HG02642 (cell line): ENCODE measurements around the gene ANKIB1.
"Not testable (repeated sequence)": the region's sequence is repeated elsewhere in the genome, so short reads cannot be mapped to it uniquely, and the experiment has no call there.

Experiments
- ATAC-seq: cut with Tn5 transposase; IDR thresholded peaks from one replicate; pipeline ENCODE4 v1.9.1; 2021; ENCODE audit warnings: mild to moderate bottlenecking; ENCODE audit not compliant: unreplicated experiment, poor library complexity

Gene ANKIB1, protein sequence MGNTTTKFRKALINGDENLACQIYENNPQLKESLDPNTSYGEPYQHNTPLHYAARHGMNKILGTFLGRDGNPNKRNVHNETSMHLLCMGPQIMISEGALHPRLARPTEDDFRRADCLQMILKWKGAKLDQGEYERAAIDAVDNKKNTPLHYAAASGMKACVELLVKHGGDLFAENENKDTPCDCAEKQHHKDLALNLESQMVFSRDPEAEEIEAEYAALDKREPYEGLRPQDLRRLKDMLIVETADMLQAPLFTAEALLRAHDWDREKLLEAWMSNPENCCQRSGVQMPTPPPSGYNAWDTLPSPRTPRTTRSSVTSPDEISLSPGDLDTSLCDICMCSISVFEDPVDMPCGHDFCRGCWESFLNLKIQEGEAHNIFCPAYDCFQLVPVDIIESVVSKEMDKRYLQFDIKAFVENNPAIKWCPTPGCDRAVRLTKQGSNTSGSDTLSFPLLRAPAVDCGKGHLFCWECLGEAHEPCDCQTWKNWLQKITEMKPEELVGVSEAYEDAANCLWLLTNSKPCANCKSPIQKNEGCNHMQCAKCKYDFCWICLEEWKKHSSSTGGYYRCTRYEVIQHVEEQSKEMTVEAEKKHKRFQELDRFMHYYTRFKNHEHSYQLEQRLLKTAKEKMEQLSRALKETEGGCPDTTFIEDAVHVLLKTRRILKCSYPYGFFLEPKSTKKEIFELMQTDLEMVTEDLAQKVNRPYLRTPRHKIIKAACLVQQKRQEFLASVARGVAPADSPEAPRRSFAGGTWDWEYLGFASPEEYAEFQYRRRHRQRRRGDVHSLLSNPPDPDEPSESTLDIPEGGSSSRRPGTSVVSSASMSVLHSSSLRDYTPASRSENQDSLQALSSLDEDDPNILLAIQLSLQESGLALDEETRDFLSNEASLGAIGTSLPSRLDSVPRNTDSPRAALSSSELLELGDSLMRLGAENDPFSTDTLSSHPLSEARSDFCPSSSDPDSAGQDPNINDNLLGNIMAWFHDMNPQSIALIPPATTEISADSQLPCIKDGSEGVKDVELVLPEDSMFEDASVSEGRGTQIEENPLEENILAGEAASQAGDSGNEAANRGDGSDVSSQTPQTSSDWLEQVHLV

DNA sequence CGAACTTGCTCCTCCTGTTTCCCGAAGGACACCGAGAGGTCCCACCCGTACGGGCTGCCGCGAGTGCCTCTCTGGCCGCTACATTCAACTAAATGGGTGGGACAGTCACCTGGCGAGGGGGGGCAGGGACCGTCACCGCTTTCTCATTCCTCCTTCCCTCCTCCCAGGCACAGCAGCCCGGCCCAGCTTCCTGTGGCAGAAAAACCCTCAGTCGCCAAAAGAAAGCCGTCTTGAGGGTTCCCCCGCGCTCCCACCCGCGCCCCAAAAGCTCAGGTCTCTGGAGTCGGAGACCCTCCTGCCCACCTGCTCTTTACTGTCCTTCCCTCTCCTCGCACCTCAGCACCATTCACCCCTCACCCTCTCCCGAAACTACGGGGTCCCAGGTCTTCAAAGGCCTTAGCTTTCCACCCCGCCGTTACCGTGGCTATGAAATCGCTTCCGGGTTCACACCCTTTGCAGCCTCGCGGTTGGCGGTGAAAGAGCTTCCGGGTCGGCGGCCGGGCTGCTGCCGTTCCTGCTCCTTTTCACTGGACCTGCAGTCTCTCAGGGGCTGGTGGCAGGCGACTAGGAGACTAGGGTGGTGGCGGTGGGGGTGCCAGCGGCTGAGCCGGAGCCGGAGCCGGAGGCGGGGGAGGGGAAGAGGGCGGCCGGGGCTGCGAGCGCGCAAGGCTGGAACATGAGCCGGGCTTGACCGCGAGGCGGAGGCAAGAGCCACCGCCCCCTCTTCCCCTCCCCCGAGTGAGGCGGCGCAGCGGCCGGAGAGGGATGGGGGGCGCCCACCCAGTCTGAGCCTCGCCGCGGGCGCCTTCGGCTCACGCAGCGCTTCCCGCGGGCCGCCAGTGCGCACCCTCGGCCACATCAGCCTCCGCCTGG is at the start of gene ANKIB1, which contains the start of gene KRIT1:
TSS of gene ANKIB1 (plus strand) at position 488 of the 873 bp plus-strand sequence. CDS start 49,005 bp downstream, outside the sequence.
TSS of gene KRIT1 (minus strand) at position 428 of the 873 bp plus-strand sequence. CDS start 3,779 bp downstream, outside the sequence.
- peak; percentile 81 for ATAC-seq

DNA sequence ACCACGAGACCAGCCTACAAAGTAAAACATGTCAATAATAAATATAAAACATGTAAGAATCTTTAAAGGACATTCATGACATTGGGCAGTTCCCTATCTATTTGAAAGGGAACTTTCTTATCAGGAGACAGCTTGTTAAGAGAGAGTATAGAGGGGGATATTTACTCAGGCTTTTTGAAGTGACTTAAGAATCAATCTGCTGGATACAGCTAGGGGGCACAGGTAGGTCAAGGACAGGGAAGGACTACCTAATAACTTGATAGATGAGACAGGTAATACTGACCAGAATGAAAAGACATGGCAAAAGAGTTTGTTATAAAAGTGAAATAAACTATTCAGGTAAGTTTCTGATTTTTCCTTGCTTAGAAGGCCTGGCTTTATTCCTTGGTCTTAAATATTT is 45.0 kb upstream of the ANKIB1 start:
- ATAC-seq, result no peak

DNA sequence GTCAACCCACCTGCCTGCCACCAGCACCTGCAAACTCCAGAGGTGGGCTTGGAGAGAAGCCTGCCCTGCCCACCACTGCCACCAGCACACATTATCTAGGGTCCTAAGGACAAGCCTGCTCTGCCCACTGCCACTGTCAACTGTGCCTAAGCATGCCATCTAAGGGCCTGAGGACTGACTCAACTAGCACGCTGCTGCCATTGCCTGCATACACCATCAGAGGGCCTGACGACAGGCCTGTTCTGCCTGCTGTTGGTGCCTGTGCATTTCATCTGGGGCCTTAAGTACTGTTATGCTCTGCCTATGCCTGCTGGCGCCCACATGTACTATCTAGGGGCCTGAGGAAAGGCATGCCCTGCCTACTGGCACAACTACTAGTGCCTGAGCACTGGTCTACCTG is 39.8 kb upstream of the ANKIB1 start:
- ATAC-seq, result no peak

DNA sequence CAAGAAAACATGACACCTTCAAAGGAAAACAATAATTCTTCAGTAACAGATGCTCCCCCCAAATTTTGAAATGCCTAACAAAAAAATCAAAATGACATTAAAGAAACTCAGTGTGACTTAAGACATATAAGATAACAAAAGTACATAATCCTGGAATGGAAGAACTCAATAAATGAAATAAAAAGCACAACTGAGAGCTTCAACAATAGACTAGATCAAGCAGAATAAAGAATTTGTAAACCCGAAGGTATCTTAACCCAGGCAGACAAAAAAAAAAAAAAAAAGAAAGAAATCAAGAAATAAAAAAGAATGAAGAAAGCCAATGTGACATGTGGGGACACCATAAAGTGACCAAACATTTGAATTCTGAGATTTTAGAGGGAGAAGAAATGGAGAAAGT is 39.1 kb upstream of the ANKIB1 start:
- ATAC-seq, result no peak

DNA sequence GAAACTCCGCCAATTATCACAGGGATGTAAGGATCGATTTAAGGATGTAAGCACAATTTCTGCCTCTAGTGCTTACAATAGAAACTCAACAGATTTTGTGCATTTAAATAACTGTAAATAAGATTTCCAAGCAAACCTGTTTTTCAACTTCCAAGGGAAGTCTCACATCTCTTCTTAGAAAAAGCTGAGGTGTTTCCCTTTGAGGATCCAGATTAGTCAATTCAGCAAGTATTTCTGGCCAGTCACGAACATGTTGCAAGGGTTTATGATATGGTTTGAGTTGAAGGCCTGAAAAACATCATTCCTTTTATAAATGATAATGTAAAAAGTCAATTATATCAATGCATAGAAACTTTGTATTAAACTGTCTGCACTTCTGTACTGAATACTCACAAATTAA is 24.0 kb upstream of the ANKIB1 start:
- no peak for ATAC-seq

DNA sequence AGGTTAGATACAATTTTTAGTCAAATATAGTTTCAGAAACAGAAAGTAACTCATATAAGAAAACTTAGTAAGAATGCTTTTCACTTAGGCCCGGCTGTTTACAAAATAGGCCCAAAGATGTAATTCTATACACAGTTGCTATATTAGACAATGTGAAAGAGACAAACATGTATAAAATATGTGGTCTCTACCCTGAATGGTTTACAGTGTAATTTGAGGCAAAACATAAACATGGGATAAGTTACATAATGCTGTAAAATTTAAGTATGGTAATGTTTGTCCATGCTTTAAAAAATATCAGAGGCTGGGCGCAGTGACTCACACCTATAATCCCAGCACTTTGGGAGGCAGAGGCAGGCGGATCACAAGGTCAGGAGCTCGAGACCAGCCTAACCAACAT is 18.8 kb upstream of the ANKIB1 start:
- ATAC-seq, result no peak

DNA sequence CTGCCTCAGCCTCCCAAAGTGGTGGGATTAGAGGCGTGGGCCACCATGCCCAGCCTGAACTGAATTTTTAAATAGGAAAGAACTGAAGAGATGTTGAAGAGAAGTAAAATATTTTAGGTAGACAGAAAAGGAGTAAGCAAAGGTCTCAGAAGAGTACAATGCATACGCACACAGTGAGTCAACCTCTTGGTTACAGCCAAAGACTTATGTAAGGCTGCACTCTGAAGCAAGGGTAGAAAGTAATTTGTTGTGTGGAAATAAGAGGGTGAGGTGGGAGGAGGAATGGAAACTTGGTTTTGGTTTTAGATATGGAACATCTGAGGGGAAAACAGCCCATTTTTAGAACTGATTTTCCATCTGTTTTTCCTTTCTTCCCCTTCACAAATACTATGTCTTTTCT is 17.7 kb upstream of the ANKIB1 start:
- no peak for ATAC-seq

DNA sequence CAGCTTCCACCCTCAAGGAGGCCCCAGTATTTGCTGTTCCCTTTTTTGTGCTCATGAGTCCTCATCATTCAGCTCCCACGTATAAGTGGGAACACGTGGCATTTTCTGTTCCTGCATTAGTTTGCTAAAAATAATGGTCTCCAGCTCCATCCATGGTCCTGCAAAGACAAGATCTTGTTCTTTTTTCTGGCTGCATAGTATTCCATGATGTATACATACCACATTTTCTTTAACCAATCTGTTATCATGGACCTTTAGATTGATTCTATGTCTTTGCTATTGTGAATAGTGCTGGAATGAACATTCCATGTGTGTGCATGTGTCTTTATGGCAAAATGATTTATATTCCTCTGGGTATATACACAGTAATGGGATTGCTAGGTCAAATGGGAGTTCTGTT is 17.0 kb upstream of the ANKIB1 start:
- ATAC-seq, result no peak

DNA sequence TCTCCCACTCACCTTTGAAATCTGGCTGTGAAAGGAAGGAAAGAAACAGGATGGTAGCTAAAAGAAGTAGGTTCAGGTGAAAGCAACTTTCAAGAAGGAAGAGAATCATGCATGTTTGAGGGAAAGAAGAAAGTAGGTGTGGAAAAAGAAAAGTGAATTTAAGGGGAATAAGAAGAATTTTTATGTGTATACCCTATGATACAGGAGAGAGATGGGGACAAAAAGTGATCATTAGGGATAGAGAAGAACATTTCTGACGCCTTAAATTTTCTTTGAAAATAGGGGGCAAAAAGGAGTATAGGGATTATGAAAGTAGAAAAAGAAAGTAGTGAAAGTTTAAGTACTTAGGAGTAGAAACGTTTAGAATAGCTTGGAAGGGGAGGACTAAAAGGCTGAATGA is 15.2 kb upstream of the ANKIB1 start:
- ATAC-seq, result no peak

DNA sequence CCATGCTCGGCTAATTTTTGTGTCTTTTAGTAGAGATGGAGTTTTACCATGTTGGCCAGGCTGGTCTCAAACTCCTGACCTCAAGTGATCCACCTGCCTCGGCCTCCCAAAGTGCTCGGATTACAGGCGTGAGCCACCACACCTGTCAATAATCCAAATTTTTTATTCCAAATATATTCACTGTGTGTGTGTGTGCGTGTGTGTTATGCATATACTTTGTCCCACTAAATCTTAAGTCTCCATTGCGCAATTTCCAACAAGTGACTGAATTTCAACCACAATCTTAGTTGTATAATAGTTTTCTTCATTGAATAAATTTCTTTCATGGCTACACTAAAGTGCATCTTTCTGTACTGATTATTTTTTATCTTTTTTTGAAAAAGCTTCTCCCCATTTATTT is 2.8 kb upstream of the ANKIB1 start:
- no peak for ATAC-seq

DNA sequence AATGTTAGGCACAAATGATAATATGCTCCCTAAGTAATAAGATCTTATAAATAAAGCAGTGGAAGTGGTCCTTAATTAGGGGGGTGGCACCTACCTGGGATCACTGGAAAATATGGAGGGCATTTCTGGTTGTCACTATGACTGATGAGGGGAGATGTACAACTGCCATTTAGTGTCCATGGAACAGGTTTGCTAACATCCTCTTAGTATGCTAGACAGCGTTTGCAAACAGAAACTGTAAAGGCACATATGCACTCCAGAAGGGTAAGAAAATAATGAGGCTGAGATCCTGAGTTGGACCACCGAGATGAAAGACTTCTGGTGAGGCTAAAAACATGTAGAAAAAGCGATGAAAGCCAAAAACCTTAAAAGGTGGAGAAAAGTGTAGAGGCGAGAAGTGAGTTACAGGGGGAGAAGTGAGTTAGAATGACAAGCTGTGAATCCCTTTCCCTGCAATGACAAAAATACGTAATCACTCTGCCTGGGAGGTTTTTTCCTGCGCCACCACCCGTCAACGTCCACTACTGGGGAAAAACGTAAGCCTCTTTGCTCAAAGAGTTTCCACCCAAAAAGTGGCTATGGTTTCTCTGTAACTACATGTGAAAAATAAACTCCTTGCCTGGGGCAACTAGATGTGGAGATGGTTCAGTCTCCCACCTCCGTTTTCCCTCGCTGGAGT is 827 bp upstream of the ANKIB1 start:
- ATAC-seq, result peak; percentile 1

DNA sequence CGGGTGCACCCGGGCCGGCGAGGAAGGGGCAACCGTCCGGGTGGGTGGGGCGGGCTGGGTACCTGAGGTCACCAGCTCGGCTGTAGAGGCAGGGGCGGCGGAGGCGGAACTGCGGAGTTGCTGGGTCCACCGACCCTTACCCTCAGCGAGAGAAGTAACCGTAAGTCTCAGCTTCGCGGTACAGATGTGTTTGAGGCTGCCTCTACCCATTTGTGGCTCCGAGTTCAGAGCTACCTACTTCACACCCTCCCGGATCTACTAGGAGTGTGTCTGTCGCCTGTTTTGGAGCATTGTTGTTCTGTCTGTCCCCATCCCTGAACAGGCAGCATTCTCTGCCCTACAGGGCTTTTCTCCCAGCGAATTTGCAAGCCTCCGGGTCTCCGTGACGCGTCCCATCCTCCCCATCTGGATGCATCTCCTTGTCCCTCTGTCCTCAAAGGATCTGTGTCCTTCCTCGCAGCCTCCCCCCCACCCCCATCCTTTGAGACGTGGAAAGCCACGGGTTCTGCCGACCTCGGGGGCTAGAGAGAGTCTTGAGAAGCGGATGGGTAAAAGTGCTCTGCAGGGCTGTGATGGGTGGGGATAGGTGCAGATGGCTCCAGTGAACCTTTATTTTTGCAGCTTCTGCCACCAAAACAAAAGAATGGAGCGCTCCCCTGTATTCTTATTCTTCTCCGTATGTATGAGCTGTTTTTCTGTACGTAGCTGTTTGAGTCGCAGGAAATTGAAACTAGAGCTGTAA is 757 bp downstream of the ANKIB1 start:
- ATAC-seq, result peak; percentile 34

DNA sequence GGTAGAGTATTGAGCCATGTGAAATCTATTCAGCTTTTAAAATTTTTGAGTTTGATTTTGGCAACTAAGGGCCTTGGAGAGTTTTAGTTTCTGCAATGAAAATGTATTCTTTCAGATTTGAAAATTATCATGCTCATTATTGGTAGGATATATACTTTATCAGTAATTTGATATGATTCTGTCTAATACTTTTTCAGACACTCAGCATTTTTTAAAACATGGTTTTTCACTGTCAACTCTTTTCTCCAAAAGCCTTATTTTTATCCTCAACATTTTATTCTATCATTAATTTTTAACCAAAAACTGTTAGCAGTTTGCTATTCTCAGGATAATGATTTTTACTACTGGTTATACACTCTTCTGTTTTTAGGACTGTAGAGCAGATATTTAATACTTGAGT is 4.8 kb downstream of the ANKIB1 start:
- no peak for ATAC-seq

DNA sequence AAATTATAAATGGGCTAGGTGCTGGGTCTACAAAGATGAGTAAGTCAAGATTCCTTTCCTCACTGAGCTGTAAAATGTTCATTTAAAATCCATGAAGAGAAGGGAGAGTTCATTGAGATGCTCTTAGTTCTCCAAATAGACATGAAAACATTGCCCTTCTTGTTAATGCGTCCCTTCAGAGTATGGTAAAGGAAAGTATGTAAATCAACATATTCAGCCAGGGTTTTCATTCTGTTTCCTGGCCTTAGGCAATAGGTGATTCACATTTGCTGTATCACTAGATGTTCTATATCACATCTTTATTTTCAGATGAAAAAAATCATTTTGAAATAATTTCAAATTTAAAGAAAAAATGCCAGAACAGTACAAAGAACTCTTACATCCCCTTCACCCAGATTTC is 5.4 kb downstream of the ANKIB1 start:
- ATAC-seq, result no peak

DNA sequence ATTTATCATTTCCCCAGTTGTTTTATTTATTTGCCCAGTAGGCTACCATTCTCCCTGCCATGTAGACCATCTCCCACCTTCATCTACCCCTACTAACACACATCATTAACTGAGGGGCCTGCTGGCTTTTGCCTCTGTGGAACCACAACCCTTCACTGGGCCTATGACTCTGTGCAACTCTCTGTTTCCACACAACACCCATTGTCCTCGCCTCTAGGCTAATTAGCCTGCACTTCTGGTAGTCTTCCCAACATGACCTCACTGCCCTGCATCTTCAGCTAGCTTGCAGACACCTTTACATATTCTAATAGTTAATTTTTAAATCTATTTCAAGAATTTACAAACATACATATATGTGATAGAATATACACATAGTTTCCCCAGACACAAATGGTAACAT is 7.5 kb downstream of the ANKIB1 start:
- ATAC-seq, result no peak

DNA sequence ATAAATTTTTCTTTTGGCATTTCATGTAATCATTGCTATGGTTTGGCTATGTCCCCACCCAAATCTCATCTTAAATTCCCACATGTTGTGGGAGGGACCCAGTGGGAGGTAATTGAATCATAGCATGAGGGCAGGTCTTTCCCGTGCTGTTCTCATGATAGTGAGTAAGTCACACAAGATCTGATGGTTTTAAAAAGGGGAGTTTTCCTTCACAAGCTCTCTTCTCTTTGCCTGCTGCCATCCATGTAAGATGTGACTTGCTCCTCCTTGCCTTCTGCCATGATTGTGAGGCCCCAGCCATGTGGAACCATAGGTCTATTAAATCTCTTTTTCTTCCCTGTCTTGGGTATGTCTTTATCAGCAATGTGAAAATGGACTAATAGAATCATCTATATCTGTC is 9.0 kb downstream of the ANKIB1 start:
- ATAC-seq, result not testable (repeated sequence)

DNA sequence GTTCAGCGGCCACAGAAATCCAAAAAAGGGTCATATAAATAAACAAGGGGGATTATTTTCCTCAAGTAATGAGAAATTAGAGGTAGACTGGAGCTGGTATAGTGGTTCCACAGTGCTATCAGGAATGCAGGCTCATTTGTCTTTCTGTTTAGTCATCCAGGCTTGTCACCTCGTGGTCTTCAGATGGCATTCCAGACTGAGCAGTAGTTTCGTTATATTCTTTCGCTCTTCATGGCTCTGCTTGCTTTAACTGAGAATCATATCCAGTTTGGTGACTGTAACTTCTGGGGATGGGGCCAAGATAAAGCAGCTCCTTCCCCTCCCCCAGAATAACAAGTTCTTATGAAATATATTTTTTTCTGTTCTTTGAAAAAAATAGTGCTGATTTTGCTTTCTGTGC is 9.5 kb downstream of the ANKIB1 start:
- no peak for ATAC-seq

DNA sequence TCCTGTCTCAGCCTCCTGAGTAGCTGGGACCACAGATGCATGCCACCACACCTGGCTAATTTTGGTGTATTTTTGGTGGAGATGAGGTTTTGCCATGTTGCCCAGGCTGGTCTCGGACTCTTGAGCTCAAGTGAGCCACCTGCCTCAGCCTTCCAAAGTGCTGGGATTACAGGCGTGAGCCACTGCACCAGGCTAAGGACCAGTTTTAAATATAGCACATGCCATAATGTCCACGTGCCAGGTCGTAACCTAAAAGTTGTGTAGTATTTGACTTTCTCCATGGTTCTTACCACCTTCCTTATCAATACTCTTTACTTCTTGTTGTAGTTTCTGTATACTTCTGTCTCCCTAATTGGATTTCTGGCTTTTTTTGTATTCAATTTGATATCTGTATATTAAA is 13.3 kb downstream of the ANKIB1 start:
- no peak for ATAC-seq
